ENCODE results near the gene TBATA. TPM values are rescaled to one million over a fixed set of nuclear protein-coding genes. Genes with fewer than 3 reads are reported as not detected.
"Not testable (repeated sequence)": the region's sequence is repeated elsewhere in the genome, so short reads cannot be mapped to it uniquely, and the experiment has no call there.

The TBATA gene
- total RNA-seq, 1 donor from 2014 or later: not detected

DNA sequence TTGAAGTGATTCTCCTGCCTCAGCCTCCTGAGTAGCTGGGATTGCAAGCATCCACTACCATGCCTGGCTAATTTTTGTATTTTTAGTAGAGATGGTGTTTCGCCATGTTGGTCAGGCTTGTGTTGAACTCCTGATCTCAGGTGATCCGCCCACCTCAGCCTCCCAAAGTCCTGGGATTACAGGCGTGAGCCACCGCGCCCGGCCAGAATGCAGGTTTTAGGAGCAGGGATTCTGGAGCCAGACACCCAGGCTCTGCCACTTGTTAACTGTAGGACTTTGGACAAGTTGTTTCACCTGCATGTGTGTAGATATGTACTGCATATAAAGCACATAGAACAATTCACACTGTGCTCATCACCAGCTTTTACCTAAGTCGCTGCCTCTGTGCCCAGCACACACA lies 14.7 kb downstream of the TBATA start:
- DNase-seq; ATAC-seq (ENCODE audit: poor library complexity); intact Hi-C loops (cut with DNase I): not testable (repeated sequence)

DNA sequence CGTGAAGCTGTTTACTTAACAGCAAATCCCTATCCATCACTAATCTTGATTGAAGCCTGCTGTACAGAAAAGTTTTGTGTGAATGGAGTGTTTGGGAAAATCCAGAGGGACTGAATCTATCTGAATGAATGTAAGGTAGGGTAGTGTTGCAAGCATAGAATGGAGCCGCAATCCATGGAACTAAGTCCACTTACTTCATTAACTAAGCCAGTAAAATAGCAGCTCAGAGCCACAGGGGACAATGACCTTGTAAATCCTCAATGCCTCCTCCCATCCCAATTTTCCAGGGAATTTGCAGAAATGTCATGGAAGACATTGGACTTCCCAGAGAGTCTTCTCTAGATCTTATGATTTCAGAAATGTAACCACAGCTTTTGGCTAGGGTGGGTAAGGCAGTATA lies 15.2 kb downstream of the TBATA start:
- intact Hi-C loops (cut with DNase I): no loop called here
- DNase-seq (no peak), ATAC-seq (ENCODE audit: poor library complexity) (no peak)

DNA sequence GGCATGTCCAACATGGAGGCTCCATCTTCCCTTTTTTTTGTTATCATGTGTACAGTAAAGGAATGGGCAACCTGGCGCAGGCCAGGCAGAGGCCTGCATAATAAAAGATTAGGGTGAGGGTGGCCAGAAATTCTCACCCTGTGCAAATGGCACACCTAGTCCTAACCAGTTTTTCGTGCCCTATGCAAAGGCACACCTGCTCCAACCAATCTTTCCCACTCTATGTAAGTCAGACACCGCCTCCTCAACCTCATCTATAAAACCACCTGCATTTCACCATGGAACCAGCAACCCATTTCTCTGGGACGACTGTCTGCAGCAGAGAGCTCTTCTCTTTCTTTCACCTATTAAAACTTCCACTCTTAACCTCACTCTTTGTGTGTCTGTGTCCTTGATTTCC lies 16.1 kb downstream of the TBATA start:
- DNase-seq: no peak
- no peak for ATAC-seq (ENCODE audit: poor library complexity)
- intact Hi-C loops (cut with DNase I): no loop called here

DNA sequence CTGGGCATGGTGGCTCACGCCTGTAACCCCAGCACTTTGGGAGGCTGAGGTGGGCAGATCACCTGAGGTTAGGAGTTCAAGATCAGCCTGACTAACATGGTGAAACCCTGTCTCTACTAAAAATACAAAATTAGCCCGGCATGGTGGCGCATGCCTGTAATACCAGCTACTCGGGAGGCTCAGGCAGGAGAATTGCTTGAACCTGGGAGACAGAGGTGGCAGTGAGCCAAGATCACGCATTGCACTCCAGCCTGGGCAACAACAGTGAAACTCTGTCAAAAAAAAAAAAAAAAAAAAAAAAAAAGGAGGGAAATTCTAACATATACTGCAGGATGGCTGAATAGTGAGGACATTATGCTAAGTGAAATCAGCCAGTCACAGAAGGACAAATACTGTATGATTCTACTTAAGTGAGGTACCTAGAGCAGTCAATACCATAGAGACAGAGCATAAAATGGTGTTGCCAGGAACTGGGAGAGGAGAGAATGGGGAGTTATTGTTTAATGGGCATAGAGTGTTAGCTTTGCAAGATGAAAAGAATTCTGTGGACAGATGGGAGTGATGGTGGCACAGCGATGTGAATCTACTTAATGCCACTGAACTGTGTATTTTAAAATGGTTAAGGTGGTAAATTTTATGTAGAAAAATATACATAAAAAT lies 17.0 kb downstream of the TBATA start:
- ATAC-seq (ENCODE audit: poor library complexity); intact Hi-C loops (cut with DNase I); DNase-seq: not testable (repeated sequence)

DNA sequence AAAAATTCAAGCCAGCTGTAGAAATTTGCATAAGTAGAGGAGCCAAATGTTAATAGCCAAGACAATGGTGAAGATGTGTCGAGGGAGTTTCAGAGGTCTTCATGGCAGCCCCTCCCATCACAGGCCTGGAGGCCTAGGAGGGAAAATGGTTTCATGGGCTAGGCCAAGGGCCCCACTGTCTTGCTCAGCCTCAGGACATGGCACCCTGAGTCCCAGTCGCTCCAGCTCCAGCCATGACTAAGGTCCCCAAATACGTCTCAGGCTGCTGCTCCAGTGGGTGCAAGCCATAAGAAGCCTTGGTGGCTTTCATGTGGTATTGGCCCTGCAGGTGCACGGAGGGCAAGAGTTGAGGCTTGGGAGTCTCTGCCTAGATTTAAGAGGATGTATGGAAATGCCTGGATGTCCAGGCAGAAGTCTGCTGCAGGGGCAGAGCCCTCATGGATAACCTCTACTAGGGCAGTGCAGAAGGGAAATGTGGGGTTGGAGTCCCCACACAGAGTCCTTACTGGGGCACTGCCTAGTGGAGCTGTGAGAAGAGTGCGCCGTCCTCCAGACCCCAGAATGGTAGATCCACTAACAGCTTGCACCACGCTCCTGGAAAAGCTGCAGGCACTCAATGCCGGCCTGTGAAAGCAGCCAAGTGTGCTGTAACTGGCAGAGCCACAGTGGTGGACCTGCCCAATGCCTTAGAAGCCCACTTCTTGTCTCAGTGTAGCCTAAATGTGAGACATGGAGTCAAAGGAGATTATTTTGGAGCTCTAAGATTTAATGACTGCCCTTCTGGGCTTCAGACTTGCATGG lies 19.2 kb downstream of the TBATA start:
- ATAC-seq (ENCODE audit: poor library complexity) (no peak), DNase-seq (no peak)
- intact Hi-C loops (cut with DNase I): no loop called here

DNA sequence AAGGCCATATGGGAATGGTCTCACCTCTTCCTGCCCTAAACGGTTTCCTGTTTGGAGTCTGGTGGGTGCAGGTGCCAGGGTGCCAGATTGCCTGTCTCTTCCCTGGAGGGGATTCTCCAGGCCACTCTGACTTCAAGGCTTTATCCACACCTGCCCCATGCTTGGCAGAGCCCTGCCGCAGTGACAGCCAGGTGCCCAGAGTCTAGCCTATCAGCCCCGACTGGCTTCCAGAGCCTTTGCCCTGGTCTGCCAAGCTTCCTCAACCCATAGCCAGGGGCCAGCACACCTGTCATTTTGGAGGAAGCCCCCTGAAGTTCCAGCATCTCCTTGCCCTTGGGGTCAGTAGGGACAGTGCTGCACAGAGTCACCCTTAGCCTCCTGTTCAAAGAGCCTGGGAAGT lies 21.6 kb downstream of the TBATA start:
- ATAC-seq (ENCODE audit: poor library complexity): no peak
- no peak for DNase-seq
- intact Hi-C loops (cut with DNase I): no loop called here

DNA sequence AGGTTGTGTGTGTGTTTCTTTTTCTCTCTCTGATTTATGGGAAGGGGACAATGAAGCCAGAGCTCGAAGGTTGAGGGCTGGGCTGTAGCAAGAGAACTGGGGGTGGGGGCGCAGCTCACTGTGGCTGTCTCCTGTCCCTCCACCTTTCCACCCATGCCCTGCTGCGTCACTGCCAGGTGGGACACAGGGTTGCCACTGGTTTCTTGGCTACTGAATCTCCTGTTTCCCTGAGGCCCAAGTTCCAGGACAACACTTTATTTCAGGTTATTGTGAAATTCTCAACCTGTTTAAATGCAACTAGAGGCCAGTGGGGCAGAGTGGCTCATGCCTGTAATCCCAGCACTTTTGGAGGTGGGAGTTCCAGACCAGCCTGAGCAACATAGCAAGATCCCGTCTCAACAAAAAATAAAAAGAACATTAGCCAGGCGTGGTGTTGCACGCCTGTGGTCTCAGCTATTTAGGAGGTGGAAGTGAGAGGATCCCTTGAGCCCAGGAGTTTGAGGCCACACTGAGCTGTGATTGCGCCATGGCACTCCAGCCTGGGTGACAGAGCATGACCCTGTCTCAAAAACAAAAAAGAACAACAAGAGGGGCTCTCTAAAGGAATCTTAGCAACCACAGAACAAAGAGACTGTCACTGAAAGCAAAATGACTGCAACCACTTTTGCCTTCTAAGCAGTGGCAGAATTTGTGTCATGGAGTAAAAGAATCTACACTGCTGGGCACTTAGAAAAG lies 22.6 kb downstream of the TBATA start:
- DNase-seq (no peak), ATAC-seq (ENCODE audit: poor library complexity) (no peak)
- intact Hi-C loops (cut with DNase I): no loop called here

DNA sequence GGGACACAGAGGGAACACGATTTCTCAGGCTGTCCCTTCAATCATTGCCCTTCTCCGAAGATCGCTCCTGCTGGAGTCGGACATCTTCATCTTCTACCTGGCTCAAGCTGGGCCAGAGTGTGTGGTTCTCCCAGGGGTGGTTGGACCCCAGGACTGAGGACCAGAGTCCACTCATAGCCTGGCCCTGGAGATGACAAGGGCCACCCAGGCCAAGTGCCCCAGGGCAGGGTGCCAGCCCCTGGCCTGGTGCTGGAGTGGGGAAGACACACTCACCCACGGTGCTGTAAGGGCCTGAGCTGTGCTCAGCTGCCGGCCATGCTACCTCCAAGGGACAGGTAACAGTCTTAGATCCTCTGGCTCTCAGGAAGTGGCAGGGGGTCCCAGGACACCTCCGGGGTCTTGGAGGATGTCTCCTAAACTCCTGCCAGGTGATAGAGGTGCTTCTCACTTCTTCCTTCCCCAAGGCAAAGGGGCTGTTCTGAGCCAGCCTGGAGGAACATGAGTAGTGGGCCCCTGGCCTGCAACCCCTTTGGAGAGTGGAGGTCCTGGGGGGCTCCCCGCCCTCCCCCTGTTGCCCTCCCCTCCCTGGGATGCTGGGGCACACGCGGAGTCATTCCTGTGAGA lies 23.3 kb downstream of the TBATA start:
- intact Hi-C loops (cut with DNase I): loop anchor here (2.0 kb wide), 1 partner anchor 211 kb away; no protein-coding TSS in a partner anchor
- ATAC-seq (ENCODE audit: poor library complexity): no peak
- peak; percentile 27 for DNase-seq

DNA sequence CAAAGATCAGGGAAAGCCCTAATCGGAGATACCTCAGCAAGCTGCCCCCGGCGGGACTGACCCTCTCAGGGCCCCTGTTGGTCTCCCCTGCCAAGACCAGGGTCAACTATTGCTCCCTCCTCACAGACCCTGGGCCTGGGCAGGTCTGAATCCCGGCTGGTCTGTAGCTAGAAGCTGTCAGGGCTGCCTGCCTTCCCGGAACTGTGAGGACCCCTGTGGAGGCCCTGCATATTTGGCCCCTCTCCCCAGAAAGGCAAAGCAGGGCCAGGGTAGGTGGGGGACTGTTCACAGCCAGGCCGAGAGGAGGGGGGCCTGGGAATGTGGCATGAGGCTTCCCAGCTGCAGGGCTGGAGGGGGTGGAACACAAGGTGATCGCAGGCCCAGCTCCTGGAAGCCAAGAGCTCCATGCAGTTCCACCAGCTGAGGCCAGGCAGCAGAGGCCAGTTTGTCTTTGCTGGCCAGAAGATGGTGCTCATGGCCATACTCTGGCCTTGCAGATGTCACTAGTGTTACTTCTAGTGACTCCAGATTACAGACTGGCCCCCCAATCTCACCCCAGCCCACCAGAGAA lies 24.1 kb downstream of the TBATA start:
- DNase-seq: peak; percentile 25
- ATAC-seq (ENCODE audit: poor library complexity): peak; percentile 32
- intact Hi-C loops (cut with DNase I): loop anchor here (2.0 kb wide), 1 partner anchor 210 kb away; no protein-coding TSS in a partner anchor

DNA sequence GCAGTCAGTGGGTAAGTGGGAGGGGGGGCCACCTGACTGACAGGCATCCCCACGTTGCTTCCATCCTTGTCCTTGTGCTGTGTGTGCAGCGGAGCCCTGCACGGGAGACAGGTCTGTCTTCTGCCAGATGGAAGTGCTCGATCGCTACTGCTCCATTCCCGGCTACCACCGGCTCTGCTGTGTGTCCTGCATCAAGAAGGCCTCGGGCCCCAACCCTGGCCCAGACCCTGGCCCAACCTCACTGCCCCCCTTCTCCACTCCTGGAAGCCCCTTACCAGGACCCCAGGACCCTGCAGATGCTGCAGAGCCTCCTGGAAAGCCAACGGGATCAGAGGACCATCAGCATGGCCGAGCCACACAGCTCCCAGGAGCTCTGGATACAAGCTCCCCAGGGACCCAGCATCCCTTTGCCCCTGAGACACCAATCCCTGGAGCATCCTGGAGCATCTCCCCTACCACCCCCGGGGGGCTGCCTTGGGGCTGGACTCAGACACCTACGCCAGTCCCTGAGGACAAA lies 24.8 kb downstream of the TBATA start:
- DNase-seq: peak; percentile 41
- intact Hi-C loops (cut with DNase I): loop anchor here (2.0 kb wide), 1 partner anchor 210 kb away; no protein-coding TSS in a partner anchor
- ATAC-seq (ENCODE audit: poor library complexity): no peak

DNA sequence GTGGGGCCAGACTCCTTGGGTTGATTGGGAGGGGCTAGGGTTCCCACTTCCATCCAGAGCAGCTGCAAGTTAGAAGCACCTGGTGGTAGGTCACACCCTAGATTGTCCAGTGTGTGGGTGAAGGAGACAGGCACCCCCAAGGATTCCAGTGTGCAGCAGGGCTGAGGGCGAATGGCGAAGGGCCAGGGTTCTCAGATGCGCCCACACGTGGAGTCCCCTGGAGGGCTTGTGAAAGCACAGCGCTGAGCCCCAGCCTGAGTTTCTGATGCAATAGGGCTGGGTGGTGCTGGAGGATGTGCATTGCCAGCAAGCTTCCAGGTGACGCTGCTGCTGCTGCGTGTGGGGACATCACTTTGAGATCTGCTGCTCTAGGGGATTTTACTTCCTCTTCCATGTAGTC lies 25.4 kb downstream of the TBATA start:
- ATAC-seq (ENCODE audit: poor library complexity) (no peak), DNase-seq (peak; percentile 44)
- intact Hi-C loops (cut with DNase I): loop anchor here (2.0 to 10.0 kb wide), 2 partner anchors 209 to 295 kb away; no protein-coding TSS in a partner anchor

DNA sequence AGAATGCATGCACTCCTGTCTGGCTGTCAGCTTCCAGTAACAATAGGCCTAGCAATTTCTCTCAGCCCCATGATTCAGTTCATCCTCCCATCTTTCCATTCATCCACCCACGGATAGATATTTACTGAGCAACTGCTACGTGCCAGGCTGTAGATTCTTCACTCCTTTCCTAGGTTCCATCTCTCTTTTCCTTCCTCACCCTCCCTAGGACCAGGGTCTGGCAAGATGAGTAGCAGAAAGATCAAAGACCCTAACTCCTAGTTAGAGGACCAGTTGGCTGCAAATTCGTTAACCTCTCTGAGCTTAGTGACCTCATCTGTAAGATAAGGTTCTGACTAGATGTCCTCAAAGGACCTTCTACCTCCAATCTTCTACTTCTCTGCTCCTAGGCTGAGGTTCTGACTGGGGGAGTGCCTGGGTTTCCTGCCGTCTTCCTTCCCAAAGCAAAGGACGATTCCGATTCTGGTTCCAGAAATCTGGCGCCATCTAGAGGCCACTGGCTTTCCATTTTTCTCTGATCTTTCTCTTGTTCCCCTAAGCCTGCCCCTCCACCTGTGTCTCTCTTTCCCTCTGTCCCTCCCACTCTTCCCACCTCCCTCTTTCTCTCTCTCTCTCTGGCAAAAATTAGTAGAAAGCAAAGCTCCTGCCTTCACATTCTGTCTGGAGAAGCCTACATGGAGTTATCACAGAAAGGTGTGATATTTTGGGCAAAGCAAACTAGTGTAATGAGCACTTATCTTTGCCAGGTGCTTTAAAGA lies 26.2 kb downstream of the TBATA start:
- ATAC-seq (ENCODE audit: poor library complexity): peak; percentile 72
- intact Hi-C loops (cut with DNase I): loop anchor here (10.0 kb wide), 1 partner anchor 294 kb away; no protein-coding TSS in a partner anchor
- peak; percentile 54 for DNase-seq

DNA sequence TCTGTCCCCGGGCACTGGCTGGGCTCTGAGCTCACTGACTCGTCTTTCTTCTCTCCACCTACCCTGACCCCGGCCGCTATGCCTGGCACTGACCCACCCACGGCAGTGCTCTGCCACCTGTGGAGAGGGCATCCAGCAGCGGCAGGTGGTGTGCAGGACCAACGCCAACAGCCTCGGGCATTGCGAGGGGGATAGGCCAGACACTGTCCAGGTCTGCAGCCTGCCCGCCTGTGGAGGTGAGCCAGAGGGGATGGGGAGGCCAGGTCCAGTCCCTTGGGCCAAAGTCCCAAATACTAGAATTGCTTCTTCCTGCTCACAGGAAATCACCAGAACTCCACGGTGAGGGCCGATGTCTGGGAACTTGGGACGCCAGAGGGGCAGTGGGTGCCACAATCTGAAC lies 27.3 kb downstream of the TBATA start:
- intact Hi-C loops (cut with DNase I): loop anchor here (10.0 kb wide), 1 partner anchor 293 kb away; no protein-coding TSS in a partner anchor
- peak; percentile 24 for DNase-seq
- ATAC-seq (ENCODE audit: poor library complexity): no peak

DNA sequence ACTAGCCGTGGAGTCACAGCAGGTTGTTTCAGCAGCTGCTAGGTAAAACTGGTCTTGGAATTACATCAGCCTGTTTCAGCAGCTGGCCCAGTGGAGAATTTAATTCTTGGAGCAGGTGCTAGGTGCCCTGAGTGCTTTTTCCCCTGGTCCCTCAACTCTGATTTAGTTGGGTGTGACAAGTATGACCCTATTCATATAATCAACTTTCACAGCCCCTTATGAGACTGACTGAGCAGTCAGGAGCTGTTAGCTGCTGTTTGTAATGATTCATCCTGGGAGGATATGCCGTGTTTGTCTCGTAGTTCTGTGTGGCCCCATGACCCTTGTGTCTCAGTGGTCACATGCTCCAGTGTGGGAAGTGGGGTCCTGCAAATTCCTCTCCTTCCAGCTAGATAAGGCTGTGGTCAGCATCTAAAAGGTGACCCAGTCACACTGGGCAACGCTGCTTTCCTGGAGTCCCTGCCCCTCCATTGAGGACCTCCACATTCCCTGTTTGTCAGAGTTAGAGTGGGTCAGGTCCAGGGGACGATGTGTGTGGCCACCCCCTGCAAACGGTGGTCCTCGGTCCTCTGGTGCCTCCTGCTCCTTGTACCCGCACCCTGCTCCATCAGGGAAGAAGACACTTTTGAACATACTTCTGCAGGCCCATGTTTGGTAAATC lies 28.3 kb downstream of the TBATA start:
- DNase-seq (no peak), ATAC-seq (ENCODE audit: poor library complexity) (no peak)
- intact Hi-C loops (cut with DNase I): loop anchor here (10.0 kb wide), 1 partner anchor 292 kb away; no protein-coding TSS in a partner anchor

DNA sequence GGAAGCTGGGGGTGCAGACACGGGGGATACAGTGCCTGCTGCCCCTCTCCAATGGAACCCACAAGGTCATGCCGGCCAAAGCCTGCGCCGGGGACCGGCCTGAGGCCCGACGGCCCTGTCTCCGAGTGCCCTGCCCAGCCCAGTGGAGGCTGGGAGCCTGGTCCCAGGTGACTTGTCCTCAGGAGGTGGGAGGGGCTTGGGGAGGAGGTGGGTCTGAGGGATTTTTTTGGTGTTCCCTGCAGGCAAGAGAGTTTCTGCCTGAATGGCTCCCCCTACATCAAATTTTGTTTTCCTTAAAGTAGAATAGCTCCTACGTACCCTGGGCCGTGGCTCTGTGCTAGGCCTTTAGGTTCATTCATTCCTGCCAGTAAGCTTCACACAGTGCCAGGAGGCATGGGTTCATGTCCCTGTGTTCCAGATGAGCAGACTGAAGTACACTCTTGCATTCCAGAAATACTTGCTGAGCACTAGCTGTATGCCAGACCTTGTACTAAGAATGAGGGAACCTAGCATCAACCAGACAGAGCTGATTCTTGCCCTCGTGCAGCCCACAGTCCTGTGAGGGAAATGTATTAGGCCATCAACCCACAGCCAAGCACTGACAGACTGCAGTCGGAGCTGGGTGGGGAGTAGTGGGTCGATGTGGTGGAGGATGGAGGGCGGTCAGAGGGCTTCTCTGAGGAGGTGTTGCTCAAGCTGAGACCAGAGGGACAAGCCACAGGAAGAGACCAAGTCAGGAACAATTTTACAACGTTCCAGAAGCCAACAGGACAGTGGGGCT lies 31.1 kb downstream of the TBATA start:
- DNase-seq (peak; percentile 39), ATAC-seq (ENCODE audit: poor library complexity) (peak; percentile 82)
- intact Hi-C loops (cut with DNase I): loop anchor here (2.0 to 10.0 kb wide), 2 partner anchors 63 to 289 kb away; no protein-coding TSS in a partner anchor

DNA sequence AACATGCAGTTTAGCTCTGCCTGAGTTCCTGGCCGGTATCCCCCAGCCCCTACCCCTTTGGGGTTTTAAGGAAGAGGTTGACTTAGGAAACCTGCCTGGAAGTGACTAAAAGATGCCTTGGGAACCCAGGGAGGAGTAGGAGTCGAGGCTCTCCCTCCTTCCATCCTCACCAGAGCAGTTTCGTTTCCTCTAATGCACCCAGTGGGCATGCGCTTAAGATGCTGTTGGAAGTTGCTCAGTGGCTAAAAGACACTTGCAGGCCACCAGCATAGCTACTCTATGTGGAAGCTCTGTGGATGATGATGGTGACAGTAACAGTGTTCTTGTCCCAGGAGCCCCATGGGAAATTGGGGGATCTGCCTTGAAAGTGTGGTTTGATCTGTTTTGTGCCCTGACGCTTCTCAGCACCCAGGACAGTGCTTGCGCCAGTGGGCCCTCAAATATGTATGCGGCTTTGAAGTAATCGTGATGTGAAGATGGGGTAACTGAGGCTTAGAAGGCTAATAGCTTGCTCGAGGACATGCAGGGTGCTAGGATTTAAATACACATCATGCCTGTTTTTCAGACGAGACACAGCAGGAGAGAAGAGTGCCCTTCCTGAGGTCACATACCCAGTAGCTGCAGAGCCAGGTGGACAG lies 32.0 kb downstream of the TBATA start:
- ATAC-seq (ENCODE audit: poor library complexity): no peak
- no peak for DNase-seq
- intact Hi-C loops (cut with DNase I): loop anchor here (2.0 to 10.0 kb wide), 2 partner anchors 62 to 288 kb away; no protein-coding TSS in a partner anchor

Measured in Right ventricle myocardium superior (tissue), 1 donor.